Endothelial cell (in vitro differentiated cells): ENCODE data around the gene GNA14. TPM values are rescaled to one million over a fixed set of nuclear protein-coding genes. Genes with fewer than 3 reads are reported as not detected.
"Not testable (repeated sequence)": the region's sequence is repeated elsewhere in the genome, so short reads cannot be mapped to it uniquely, and the experiment has no call there.

Experiments
- DNase-seq: peaks from one replicate; pipeline ENCODE4 v3.0.0; 2021; ENCODE audit warnings: low spot score
- H3K27ac Mint-ChIP-seq: one replicate; pipeline ENCODE4 v1.8.0; 2021; ENCODE audit warnings: mixed read lengths, inconsistent platforms; ENCODE audit not compliant: unreplicated experiment
- H3K27me3 Mint-ChIP-seq: one replicate; pipeline ENCODE4 v1.8.0; 2021; ENCODE audit warnings: mild to moderate bottlenecking, moderate library complexity, mixed read lengths, inconsistent platforms; ENCODE audit not compliant: unreplicated experiment
- H3K36me3 Mint-ChIP-seq: one replicate; pipeline ENCODE4 v1.8.0; 2021; ENCODE audit warnings: mild to moderate bottlenecking, low read depth, mixed read lengths, inconsistent platforms; ENCODE audit not compliant: unreplicated experiment
- H3K4me1 Mint-ChIP-seq: one replicate; pipeline ENCODE4 v1.8.0; 2021; ENCODE audit warnings: mild to moderate bottlenecking, mixed read lengths, inconsistent platforms; ENCODE audit not compliant: unreplicated experiment
- H3K4me3 Mint-ChIP-seq: one replicate; pipeline ENCODE4 v1.8.0; 2021; ENCODE audit warnings: mild to moderate bottlenecking, mixed read lengths, inconsistent platforms; ENCODE audit not compliant: unreplicated experiment
- H3K9me3 Mint-ChIP-seq: one replicate; pipeline ENCODE4 v1.8.0; 2021; ENCODE audit warnings: mixed read lengths, inconsistent platforms; ENCODE audit not compliant: unreplicated experiment
- total RNA-seq: library from RNA; stranded (reverse); fragmentation: NEBNext Ultra II Directional; extraction: Animal tissue kit (Norgen Biotek cat#: 25700); gene quantifications from one replicate; pipeline ENCODE4 v1.2.1, GENCODE V29; 2021; ENCODE audit not compliant: unreplicated experiment
- TF ChIP-seq, protein P1 (sequence below): fragments of 200-600 bp; sonication (generic); IDR thresholded peaks from one replicate; pipeline ENCODE4 v1.5.0; 2021; ENCODE audit warnings: antibody characterized with exemption; ENCODE audit not compliant: unreplicated experiment

Gene GNA14
- total RNA-seq, 1 donor from 2014 or later = 10.6 TPM

DNA sequence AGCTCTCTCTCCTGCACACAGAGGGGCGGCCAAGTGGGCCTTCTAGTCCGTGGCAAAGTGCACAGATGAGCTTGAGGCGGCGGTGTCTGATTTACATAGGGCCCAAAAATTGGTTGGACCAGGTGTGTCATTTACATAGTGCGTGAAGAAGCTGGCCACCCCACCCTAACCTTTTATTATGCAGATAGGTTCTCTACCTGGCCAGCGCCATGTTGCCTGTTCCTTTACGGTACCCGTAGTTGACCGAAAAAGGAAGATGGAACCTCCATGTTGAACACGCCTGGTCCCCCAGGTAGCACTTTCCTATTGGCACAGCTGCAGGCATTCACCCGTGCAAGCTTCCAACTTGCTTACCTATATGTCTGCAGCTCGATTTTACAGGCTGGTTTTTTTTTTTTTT lies 61.5 kb downstream of the GNA14 start:
- peaks cover 57% of the 10 kb centered on the region for H3K4me1 Mint-ChIP-seq
- no peak for DNase-seq
- H3K27me3 Mint-ChIP-seq = peaks cover 3% of the 10 kb centered on the region
- H3K36me3 Mint-ChIP-seq = no peaks in the 10 kb centered on the region
- TF ChIP-seq, protein P1, sequence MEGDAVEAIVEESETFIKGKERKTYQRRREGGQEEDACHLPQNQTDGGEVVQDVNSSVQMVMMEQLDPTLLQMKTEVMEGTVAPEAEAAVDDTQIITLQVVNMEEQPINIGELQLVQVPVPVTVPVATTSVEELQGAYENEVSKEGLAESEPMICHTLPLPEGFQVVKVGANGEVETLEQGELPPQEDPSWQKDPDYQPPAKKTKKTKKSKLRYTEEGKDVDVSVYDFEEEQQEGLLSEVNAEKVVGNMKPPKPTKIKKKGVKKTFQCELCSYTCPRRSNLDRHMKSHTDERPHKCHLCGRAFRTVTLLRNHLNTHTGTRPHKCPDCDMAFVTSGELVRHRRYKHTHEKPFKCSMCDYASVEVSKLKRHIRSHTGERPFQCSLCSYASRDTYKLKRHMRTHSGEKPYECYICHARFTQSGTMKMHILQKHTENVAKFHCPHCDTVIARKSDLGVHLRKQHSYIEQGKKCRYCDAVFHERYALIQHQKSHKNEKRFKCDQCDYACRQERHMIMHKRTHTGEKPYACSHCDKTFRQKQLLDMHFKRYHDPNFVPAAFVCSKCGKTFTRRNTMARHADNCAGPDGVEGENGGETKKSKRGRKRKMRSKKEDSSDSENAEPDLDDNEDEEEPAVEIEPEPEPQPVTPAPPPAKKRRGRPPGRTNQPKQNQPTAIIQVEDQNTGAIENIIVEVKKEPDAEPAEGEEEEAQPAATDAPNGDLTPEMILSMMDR = no peak
- no peak overlapping the region for H3K27ac Mint-ChIP-seq
- no peaks in the 10 kb centered on the region for H3K9me3 Mint-ChIP-seq
- H3K4me3 Mint-ChIP-seq = no peak overlapping the region

DNA sequence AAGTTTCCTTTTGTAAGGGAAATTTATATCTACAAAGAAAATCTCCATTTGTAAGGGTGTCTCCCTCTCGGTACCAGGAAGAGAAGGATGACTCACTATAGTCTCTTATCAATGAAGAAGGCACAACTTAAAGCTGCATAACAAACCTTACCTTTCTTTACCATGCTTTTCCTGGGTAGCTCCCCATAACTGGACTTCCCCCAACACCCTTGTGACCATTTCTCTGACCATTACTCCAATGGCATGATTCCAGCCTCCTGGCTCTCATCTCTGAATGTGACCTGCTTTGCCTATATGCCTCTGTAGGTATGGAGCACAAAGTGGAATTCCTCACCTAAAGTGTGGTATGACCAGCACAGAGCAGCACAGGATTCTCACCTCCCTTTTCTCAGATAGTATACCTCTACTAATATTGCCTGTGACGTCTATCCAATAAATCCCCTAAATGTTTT lies 62.8 kb downstream of the GNA14 start:
- Mint-ChIP-seq H3K4me3 (no peak overlapping the region), H3K9me3 (no peaks in the 10 kb centered on the region)

GRCh38 chr9:77584927-77585326 lies 63.2 kb downstream of the GNA14 start:
- DNase-seq, H3K4me3 Mint-ChIP-seq, H3K36me3 Mint-ChIP-seq, H3K27me3 Mint-ChIP-seq, H3K9me3 Mint-ChIP-seq, H3K27ac Mint-ChIP-seq: not testable (repeated sequence)
- H3K4me1 Mint-ChIP-seq = peaks cover 51% of the 10 kb centered on the region

More for the DNA sequence above, 62.8 kb downstream of the GNA14 start:
- Mint-ChIP-seq H3K36me3 (no peaks in the 10 kb centered on the region), H3K27ac (no peak overlapping the region), H3K4me1 (peaks cover 54% of the 10 kb centered on the region), H3K27me3 (peaks cover 4% of the 10 kb centered on the region)
- TF ChIP-seq, protein P1 = no peak
- DNase-seq = no peak

DNA sequence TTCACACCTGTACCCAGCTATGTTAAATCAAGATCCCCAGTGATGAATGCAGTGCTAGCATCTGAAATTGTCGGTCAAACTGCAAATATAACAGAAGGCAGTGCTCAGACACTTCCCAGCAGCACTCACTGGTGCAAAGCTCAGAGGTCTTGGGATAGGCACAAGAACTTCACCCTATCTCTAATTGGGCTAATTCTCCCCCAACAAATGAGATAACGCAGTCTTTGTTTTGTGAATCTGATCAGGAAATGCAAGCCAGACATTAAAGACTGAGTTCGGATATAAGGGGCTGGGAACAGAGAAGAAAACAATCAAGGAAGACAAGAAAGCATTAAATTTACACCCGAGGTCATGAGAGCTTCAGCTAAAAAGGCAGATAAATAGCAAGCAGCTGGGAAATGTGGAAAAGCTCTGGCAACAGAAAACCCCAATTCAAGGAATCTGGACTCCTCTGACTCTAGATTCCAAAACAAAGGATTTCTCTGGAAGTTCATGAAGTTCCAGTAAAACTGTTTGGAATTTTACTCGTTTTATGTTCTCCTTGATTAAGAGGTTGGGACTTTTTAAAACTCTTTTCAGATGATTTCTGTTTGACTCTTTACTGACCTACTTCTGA lies 65.1 kb downstream of the GNA14 start:
- Mint-ChIP-seq H3K27me3 (peaks cover 4% of the 10 kb centered on the region), H3K4me3 (no peak overlapping the region), H3K4me1 (peaks cover 35% of the 10 kb centered on the region), H3K9me3 (no peaks in the 10 kb centered on the region), H3K36me3 (no peaks in the 10 kb centered on the region), H3K27ac (no peak overlapping the region)
- DNase-seq = no peak
- TF ChIP-seq, protein P1 = no peak

DNA sequence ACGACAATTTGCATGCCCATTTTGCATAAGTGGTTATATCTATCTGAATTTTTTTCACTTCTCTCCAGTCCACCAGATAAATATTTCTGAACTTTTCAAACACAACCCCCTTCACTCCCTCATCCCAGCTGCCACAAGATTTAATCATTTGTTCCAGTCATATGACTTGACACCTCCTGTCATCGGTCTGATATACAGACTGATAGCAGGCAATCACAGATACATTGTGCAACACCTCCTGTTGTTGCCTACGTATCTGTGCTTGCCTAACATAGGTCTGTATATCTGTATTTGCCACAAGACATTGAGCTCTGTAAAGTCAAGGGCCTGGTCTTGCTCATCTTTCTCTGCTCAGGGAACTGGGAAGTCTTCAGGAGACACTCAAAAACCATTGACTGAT lies 65.6 kb downstream of the GNA14 start:
- H3K27ac Mint-ChIP-seq = no peak overlapping the region
- peaks cover 30% of the 10 kb centered on the region for H3K4me1 Mint-ChIP-seq
- TF ChIP-seq, protein P1 = no peak
- peak overlapping the region; percentile 5 for H3K4me3 Mint-ChIP-seq
- H3K27me3 Mint-ChIP-seq = peaks cover 4% of the 10 kb centered on the region
- no peaks in the 10 kb centered on the region for H3K9me3 Mint-ChIP-seq
- no peaks in the 10 kb centered on the region for H3K36me3 Mint-ChIP-seq
- DNase-seq = no peak
